ENCODE measurements around the gene OTOP2. TPM values are rescaled to one million over a fixed set of nuclear protein-coding genes. Genes with fewer than 3 reads are reported as not detected.

Gene OTOP2
- total RNA-seq, 1 donor from 2014 or later = not detected

DNA sequence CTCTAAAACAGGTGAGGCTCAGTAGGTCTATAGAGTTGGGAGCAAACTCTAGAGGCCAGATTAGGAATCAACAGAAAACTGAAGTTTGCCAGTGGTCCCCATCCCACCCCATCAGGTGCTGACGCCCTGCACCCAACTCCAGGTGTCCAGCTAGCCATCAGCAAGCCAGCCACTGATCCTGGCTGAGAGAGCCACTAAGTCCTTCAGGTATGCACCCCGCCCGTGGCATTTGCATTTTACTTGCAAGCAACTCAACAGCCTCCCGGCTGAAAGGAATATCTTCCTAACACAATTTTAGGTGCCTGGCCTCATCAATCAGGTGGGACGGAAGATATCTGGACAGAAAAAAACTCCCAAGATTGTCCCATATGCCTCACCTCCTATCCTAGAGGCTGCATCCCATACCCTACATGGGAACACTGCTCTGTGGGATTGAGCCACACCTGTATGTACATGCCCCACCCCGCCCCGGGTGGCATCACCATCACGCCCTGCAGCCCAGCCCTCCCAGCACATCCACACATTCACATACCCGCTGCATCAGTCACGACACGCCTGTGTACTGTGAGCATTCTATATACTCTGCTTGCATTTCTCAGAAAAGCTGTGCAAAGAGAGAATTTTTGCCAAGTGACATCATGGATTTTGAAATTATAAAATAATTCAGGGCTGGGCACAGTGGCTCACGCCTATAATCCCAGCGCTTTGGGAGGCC is 19.9 kb downstream of the OTOP2 start:
- no peaks in the 10 kb centered on the region for H3K4me1 Mint-ChIP-seq (ENCODE audit: low read depth, unreplicated experiment)
- H3K27me3 Mint-ChIP-seq (ENCODE audit: unreplicated experiment) = peaks cover 16% of the 10 kb centered on the region
- H3K9me3 Mint-ChIP-seq (ENCODE audit: unreplicated experiment) = peaks cover 1% of the 10 kb centered on the region
- H3K27ac Mint-ChIP-seq (ENCODE audit: unreplicated experiment) = no peak overlapping the region
- H3K4me3 Mint-ChIP-seq (ENCODE audit: unreplicated experiment) = no peak overlapping the region
- TF ChIP-seq, protein P1, sequence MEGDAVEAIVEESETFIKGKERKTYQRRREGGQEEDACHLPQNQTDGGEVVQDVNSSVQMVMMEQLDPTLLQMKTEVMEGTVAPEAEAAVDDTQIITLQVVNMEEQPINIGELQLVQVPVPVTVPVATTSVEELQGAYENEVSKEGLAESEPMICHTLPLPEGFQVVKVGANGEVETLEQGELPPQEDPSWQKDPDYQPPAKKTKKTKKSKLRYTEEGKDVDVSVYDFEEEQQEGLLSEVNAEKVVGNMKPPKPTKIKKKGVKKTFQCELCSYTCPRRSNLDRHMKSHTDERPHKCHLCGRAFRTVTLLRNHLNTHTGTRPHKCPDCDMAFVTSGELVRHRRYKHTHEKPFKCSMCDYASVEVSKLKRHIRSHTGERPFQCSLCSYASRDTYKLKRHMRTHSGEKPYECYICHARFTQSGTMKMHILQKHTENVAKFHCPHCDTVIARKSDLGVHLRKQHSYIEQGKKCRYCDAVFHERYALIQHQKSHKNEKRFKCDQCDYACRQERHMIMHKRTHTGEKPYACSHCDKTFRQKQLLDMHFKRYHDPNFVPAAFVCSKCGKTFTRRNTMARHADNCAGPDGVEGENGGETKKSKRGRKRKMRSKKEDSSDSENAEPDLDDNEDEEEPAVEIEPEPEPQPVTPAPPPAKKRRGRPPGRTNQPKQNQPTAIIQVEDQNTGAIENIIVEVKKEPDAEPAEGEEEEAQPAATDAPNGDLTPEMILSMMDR (IDR thresholded peaks at IDR 0.05; ENCODE audit: partially characterized antibody, unreplicated experiment) = no peak
- H3K36me3 Mint-ChIP-seq (ENCODE audit: unreplicated experiment) = no peaks in the 10 kb centered on the region
- DNase-seq = no peak

DNA sequence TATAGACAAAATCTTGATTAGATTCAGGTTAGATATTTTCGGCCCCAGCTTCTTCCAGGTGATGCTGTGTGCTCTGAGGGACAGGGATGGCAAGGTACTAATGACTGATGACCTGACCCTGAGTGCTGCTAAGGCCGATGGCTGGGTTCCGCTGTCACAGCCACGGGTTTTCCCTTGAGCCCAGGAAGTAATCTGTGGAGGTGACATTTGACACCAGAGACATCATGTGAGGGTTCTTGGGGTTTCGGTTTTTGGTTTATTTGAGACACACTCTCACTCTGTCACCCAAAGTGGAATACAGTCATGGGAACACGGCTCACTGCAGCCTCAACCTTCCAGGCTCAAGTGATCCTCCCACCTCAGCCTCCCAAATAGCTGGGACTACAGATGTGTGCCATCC is 21.5 kb downstream of the OTOP2 start:
- H3K27me3 Mint-ChIP-seq (ENCODE audit: unreplicated experiment) = peaks cover 13% of the 10 kb centered on the region
- H3K27ac Mint-ChIP-seq (ENCODE audit: unreplicated experiment) = no peak overlapping the region
- TF ChIP-seq, protein P1 (IDR thresholded peaks at IDR 0.05; ENCODE audit: partially characterized antibody, unreplicated experiment) = no peak
- no peaks in the 10 kb centered on the region for H3K4me1 Mint-ChIP-seq (ENCODE audit: low read depth, unreplicated experiment)
- no peak for DNase-seq
- H3K4me3 Mint-ChIP-seq (ENCODE audit: unreplicated experiment) = no peak overlapping the region
- no peaks in the 10 kb centered on the region for H3K36me3 Mint-ChIP-seq (ENCODE audit: unreplicated experiment)
- peaks cover 1% of the 10 kb centered on the region for H3K9me3 Mint-ChIP-seq (ENCODE audit: unreplicated experiment)

DNA sequence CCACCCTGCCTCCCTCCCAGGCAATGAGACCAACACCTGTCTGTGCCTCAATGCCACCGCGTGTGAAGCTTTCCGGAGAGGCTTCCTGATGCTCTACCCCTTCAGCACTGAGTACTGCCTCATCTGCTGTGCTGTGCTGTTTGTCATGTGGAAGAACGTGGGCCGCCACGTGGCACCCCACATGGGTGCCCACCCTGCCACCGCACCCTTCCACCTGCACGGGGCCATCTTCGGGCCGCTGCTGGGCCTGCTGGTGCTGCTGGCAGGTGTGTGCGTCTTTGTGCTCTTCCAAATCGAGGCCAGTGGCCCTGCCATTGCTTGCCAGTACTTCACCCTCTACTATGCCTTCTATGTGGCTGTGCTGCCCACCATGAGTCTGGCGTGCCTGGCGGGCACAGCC is 22.6 kb downstream of the OTOP2 start:
- TF ChIP-seq, protein P1 (IDR thresholded peaks at IDR 0.05; ENCODE audit: partially characterized antibody, unreplicated experiment) = no peak
- H3K4me3 Mint-ChIP-seq (ENCODE audit: unreplicated experiment) = no peak overlapping the region
- H3K9me3 Mint-ChIP-seq (ENCODE audit: unreplicated experiment) = peaks cover 1% of the 10 kb centered on the region
- peaks cover 13% of the 10 kb centered on the region for H3K27me3 Mint-ChIP-seq (ENCODE audit: unreplicated experiment)
- H3K27ac Mint-ChIP-seq (ENCODE audit: unreplicated experiment) = no peak overlapping the region
- H3K36me3 Mint-ChIP-seq (ENCODE audit: unreplicated experiment) = no peaks in the 10 kb centered on the region
- H3K4me1 Mint-ChIP-seq (ENCODE audit: low read depth, unreplicated experiment) = no peaks in the 10 kb centered on the region
- no peak for DNase-seq

DNA sequence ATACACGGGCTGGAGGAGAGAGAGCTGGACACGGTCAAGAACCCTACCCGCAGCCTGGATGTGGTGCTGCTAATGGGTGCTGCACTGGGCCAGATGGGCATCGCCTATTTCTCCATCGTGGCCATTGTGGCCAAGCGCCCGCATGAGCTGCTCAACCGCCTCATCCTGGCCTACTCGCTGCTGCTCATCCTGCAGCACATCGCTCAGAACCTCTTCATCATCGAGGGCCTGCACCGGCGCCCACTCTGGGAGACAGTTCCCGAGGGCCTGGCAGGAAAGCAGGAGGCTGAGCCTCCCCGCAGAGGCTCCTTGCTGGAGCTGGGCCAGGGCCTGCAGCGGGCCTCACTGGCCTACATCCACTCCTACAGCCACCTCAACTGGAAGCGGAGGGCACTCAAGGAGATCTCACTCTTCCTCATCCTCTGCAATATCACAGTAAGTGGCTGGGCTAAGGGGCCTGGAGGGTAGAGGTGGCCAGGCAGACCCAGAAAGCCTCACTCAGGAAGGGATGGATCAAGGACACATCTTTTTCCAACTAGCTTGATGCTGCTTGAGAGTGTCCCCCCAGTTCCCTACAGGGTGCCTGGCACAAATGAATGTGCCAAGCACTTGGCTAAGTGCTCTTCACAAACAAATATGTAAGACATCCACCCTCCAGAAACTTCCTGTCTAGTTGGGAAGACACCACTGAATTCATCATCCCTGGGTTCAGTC is 23.1 kb downstream of the OTOP2 start:
- no peak for DNase-seq
- H3K4me1 Mint-ChIP-seq (ENCODE audit: low read depth, unreplicated experiment) = no peaks in the 10 kb centered on the region
- H3K9me3 Mint-ChIP-seq (ENCODE audit: unreplicated experiment) = peaks cover 1% of the 10 kb centered on the region
- TF ChIP-seq, protein P1 (IDR thresholded peaks at IDR 0.05; ENCODE audit: partially characterized antibody, unreplicated experiment) = no peak
- H3K27ac Mint-ChIP-seq (ENCODE audit: unreplicated experiment) = no peak overlapping the region
- H3K36me3 Mint-ChIP-seq (ENCODE audit: unreplicated experiment) = no peaks in the 10 kb centered on the region
- no peak overlapping the region for H3K4me3 Mint-ChIP-seq (ENCODE audit: unreplicated experiment)
- peaks cover 9% of the 10 kb centered on the region for H3K27me3 Mint-ChIP-seq (ENCODE audit: unreplicated experiment)

Measured in glutamatergic neuron (in vitro differentiated cells).